Activated CD4-positive, alpha-beta T cell treated with anti-CD3 and anti-CD28 coated beads for 24 hours (primary cell): ENCODE data around the gene KRT14.
"Not testable (repeated sequence)": the region's sequence is repeated elsewhere in the genome, so short reads cannot be mapped to it uniquely, and the experiment has no call there.

Source experiments
- DNase-seq, 2 donors: peaks; one replicate each; pipeline ENCODE4 v3.0.0-alpha.2; 2020; ENCODE audit warnings: low read depth in 2 of 2

KRT14 gene

GRCh38 chr17:41623184-41623861 lies 36.6 kb upstream of the KRT14 start:
- not testable (repeated sequence) for DNase-seq

GRCh38 chr17:41622340-41623183 lies 35.9 kb upstream of the KRT14 start:
- not testable (repeated sequence) for DNase-seq

GRCh38 chr17:41621916-41622315 lies 35.2 kb upstream of the KRT14 start:
- DNase-seq, result no peak

- DNase-seq, result not testable (repeated sequence)
These were observed 34.7 kb upstream of the KRT14 start for GRCh38 chr17:41621435-41621817.

GRCh38 chr17:41620583-41621434 lies 34.1 kb upstream of the KRT14 start:
- DNase-seq, result no peak

- DNase-seq, result not testable (repeated sequence)
These were observed 33.4 kb upstream of the KRT14 start for GRCh38 chr17:41619927-41620582.

GRCh38 chr17:41619036-41619926 lies 32.6 kb upstream of the KRT14 start:
- DNase-seq, result no peak

GRCh38 chr17:41618341-41619035 lies 31.8 kb upstream of the KRT14 start:
- no peak for DNase-seq

- no peak for DNase-seq
These were observed 31.0 kb upstream of the KRT14 start for GRCh38 chr17:41617698-41618097.

GRCh38 chr17:41617136-41617535 lies 30.4 kb upstream of the KRT14 start:
- DNase-seq, result no peak

- DNase-seq, result not testable (repeated sequence)
These were observed 29.8 kb upstream of the KRT14 start for GRCh38 chr17:41616486-41616885.

- DNase-seq, result no peak
These were observed 28.8 kb upstream of the KRT14 start for GRCh38 chr17:41615454-41615853.

GRCh38 chr17:41614767-41615166 lies 28.1 kb upstream of the KRT14 start:
- DNase-seq, result not testable (repeated sequence)

- no peak for DNase-seq
These were observed 27.4 kb upstream of the KRT14 start for GRCh38 chr17:41614098-41614497.

- no peak for DNase-seq
These were observed 26.8 kb upstream of the KRT14 start for GRCh38 chr17:41613277-41614082.

- not testable (repeated sequence) for DNase-seq
These were observed 25.9 kb upstream of the KRT14 start, which contains the start of gene KRT16 for GRCh38 chr17:41612376-41613160. Gene KRT16, minus strand, starts transcription at chr17:41612767. Its CDS starts 79 bp downstream, at chr17:41612688.

- no peak for DNase-seq
These were observed 24.4 kb upstream of the KRT14 start for GRCh38 chr17:41610965-41611640.
